WTC11 (cell line): ENCODE measurements around the gene HMX2.

Experiments used
- FOXK1 ChIP-seq: sonication (generic); formaldehyde crosslinking; IDR thresholded peaks from 2 replicates; pipeline ENCODE4 v1.8.0; 2022; ENCODE audit warnings: mild to moderate bottlenecking, moderate library complexity, missing genetic modification reagents
- SP1 ChIP-seq: sonication (generic); formaldehyde crosslinking; conservative IDR thresholded peaks from 2 replicates; pipeline ENCODE4 v1.8.1; 2022; ENCODE audit warnings: missing genetic modification reagents
- ZNF138 ChIP-seq: sonication (generic); formaldehyde crosslinking; conservative IDR thresholded peaks from 2 replicates; pipeline ENCODE4 v1.8.1; 2022; ENCODE audit warnings: mild to moderate bottlenecking, moderate library complexity, missing genetic modification reagents
- ZNF317 ChIP-seq: sonication (generic); formaldehyde crosslinking; IDR thresholded peaks from 2 replicates; pipeline ENCODE4 v1.8.1; 2023; ENCODE audit warnings: low read depth, mild to moderate bottlenecking, moderate library complexity, missing genetic modification reagents, borderline replicate concordance
- ZNF423 ChIP-seq: fragments of 250-450 bp; sonication (Bioruptor Pico); IDR thresholded peaks from 2 replicates; pipeline ENCODE4 v2.1.2; 2022; ENCODE audit warnings: mild to moderate bottlenecking, moderate library complexity
- TF ChIP-seq, protein P1 (sequence below): fragments of 200-600 bp; IDR thresholded peaks from 2 replicates; pipeline ENCODE4 v1.8.0; 2022; ENCODE audit warnings: antibody characterized with exemption
- TF ChIP-seq, protein P2 (sequence below): sonication (generic); formaldehyde crosslinking; IDR thresholded peaks from 2 replicates; pipeline ENCODE4 v1.8.1; 2023; ENCODE audit warnings: mild to moderate bottlenecking, missing genetic modification reagents
- TF ChIP-seq, protein P3 (sequence below): sonication (generic); formaldehyde crosslinking; IDR thresholded peaks from 2 replicates; pipeline ENCODE4 v1.8.0; 2022; ENCODE audit warnings: missing genetic modification reagents
- TF ChIP-seq, protein P4 (sequence below): sonication (generic); formaldehyde crosslinking; IDR thresholded peaks from 2 replicates; pipeline ENCODE4 v1.8.1; 2022; ENCODE audit warnings: low read depth, mild to moderate bottlenecking, moderate library complexity, missing genetic modification reagents, borderline replicate concordance

DNA sequence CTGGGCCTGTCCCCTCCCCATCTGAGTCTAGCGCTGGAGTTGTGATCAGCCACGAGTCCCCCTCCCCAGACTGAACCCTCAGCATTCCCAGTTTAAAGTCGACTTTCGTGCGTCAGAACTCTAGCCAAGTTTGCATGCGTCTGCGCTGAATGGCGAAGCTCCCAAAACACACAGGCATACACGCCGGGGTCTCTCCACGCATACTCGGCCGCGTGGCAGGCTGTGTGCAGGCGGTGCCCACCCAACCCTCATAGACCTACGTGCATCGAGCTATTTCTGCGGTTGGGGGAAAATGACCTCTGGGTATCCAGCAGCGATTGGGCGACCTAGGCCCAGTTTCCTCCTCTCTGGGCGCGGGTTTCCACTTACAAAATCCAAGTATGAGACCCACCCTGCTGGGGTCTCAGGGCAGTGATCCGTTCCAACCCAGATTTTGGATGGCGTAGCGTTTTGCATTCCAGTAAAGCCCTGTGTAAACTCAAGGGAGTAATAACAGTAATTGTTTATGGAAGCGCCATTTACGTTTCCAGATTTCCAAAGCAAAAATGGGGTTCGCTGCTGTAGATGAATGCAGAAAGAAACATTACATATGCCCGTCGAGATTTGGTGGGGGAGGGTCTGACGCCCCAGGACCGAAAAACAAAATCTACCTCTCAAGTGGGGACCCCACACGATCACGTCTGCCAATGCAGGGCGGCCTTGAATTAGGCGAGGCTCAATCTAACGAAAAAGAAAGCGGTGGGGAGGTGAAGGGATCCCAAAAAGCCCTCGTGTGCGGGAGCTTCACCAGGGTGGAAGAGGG, 14.2 kb upstream of the HMX2 start:
- no peak for TF ChIP-seq ZNF317 (CRISPR knock-in tag)
- no peak for TF ChIP-seq SP1 (CRISPR knock-in tag)
- TF ChIP-seq, protein P1, sequence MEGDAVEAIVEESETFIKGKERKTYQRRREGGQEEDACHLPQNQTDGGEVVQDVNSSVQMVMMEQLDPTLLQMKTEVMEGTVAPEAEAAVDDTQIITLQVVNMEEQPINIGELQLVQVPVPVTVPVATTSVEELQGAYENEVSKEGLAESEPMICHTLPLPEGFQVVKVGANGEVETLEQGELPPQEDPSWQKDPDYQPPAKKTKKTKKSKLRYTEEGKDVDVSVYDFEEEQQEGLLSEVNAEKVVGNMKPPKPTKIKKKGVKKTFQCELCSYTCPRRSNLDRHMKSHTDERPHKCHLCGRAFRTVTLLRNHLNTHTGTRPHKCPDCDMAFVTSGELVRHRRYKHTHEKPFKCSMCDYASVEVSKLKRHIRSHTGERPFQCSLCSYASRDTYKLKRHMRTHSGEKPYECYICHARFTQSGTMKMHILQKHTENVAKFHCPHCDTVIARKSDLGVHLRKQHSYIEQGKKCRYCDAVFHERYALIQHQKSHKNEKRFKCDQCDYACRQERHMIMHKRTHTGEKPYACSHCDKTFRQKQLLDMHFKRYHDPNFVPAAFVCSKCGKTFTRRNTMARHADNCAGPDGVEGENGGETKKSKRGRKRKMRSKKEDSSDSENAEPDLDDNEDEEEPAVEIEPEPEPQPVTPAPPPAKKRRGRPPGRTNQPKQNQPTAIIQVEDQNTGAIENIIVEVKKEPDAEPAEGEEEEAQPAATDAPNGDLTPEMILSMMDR: no peak
- TF ChIP-seq, protein P2, sequence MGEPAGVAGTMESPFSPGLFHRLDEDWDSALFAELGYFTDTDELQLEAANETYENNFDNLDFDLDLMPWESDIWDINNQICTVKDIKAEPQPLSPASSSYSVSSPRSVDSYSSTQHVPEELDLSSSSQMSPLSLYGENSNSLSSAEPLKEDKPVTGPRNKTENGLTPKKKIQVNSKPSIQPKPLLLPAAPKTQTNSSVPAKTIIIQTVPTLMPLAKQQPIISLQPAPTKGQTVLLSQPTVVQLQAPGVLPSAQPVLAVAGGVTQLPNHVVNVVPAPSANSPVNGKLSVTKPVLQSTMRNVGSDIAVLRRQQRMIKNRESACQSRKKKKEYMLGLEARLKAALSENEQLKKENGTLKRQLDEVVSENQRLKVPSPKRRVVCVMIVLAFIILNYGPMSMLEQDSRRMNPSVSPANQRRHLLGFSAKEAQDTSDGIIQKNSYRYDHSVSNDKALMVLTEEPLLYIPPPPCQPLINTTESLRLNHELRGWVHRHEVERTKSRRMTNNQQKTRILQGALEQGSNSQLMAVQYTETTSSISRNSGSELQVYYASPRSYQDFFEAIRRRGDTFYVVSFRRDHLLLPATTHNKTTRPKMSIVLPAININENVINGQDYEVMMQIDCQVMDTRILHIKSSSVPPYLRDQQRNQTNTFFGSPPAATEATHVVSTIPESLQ (CRISPR knock-in tag): no peak
- TF ChIP-seq ZNF138: no peak
- TF ChIP-seq FOXK1 (CRISPR knock-in tag): no peak
- TF ChIP-seq, protein P3, sequence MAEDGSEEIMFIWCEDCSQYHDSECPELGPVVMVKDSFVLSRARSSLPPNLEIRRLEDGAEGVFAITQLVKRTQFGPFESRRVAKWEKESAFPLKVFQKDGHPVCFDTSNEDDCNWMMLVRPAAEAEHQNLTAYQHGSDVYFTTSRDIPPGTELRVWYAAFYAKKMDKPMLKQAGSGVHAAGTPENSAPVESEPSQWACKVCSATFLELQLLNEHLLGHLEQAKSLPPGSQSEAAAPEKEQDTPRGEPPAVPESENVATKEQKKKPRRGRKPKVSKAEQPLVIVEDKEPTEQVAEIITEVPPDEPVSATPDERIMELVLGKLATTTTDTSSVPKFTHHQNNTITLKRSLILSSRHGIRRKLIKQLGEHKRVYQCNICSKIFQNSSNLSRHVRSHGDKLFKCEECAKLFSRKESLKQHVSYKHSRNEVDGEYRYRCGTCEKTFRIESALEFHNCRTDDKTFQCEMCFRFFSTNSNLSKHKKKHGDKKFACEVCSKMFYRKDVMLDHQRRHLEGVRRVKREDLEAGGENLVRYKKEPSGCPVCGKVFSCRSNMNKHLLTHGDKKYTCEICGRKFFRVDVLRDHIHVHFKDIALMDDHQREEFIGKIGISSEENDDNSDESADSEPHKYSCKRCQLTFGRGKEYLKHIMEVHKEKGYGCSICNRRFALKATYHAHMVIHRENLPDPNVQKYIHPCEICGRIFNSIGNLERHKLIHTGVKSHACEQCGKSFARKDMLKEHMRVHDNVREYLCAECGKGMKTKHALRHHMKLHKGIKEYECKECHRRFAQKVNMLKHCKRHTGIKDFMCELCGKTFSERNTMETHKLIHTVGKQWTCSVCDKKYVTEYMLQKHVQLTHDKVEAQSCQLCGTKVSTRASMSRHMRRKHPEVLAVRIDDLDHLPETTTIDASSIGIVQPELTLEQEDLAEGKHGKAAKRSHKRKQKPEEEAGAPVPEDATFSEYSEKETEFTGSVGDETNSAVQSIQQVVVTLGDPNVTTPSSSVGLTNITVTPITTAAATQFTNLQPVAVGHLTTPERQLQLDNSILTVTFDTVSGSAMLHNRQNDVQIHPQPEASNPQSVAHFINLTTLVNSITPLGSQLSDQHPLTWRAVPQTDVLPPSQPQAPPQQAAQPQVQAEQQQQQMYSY (CRISPR knock-in tag): 0 out of 2 replicates have a peak, but pooled peaks have one; percentile 11
- TF ChIP-seq ZNF423: no peak
- TF ChIP-seq, protein P4, sequence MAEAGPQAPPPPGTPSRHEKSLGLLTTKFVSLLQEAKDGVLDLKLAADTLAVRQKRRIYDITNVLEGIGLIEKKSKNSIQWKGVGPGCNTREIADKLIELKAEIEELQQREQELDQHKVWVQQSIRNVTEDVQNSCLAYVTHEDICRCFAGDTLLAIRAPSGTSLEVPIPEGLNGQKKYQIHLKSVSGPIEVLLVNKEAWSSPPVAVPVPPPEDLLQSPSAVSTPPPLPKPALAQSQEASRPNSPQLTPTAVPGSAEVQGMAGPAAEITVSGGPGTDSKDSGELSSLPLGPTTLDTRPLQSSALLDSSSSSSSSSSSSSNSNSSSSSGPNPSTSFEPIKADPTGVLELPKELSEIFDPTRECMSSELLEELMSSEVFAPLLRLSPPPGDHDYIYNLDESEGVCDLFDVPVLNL: no peak
